HFFc6 (cell line): ENCODE data around the gene STXBP6. TPM values are rescaled to one million over a fixed set of nuclear protein-coding genes. Genes with fewer than 3 reads are reported as not detected.

ENCODE experiments used
- DNase-seq: peaks from one replicate; pipeline ENCODE4 v3.0.0-alpha.2; 2018
- H3K27ac Mint-ChIP-seq: 2 replicates; pipeline ENCODE4 v1.8.0; 2020; ENCODE audit warnings: mild to moderate bottlenecking, mixed read lengths
- H3K27me3 Mint-ChIP-seq: 2 replicates; pipeline ENCODE4 v1.8.0; 2021; ENCODE audit warnings: mild to moderate bottlenecking, moderate library complexity, mixed read lengths; ENCODE audit not compliant: insufficient read depth
- H3K36me3 Mint-ChIP-seq: 2 replicates; pipeline ENCODE4 v1.8.0; 2021; ENCODE audit warnings: low read depth, mixed read lengths
- H3K4me1 Mint-ChIP-seq: 2 replicates; pipeline ENCODE4 v1.8.0; 2020; ENCODE audit warnings: low read depth, mixed read lengths
- H3K4me3 Mint-ChIP-seq: 2 replicates; pipeline ENCODE4 v1.8.0; 2020; ENCODE audit warnings: mild to moderate bottlenecking, moderate library complexity, mixed read lengths
- H3K9me3 Mint-ChIP-seq: 2 replicates; pipeline ENCODE4 v1.8.0; 2020; ENCODE audit warnings: mild to moderate bottlenecking, mixed read lengths
- CTCF ChIP-seq: fragments of 200-600 bp; sonication (generic); IDR thresholded peaks from 2 replicates; pipeline ENCODE4 v1.5.0; 2021; ENCODE audit warnings: antibody characterized with exemption, mild to moderate bottlenecking
- total RNA-seq, 6 experiments: library from RNA; stranded (reverse); fragmentation: NEBNext Ultra II Directional; extraction: Animal tissue kit (Norgen Biotek cat#: 25700); gene quantifications; 2 replicates in 1 of 6; 3 replicates in 5 of 6; pipeline ENCODE4 v1.2.3, GENCODE V29; 2021

STXBP6 gene
- total RNA-seq, 6 experiments from 2014 or later, result 15.4 to 17.5 (median 17.0) TPM

GRCh38 chr14:25026476-25027137 lies 23.3 kb downstream of the STXBP6 start:
- TF ChIP-seq CTCF, result no peak
- Mint-ChIP-seq H3K27ac (no peak overlapping the region), H3K27me3 (peaks cover 2% of the 10 kb centered on the region; the same call in 1 of the 2 replicates), H3K4me1 (no peaks in the 10 kb centered on the region), H3K9me3 (no peaks in the 10 kb centered on the region), H3K4me3 (no peak overlapping the region), H3K36me3 (no peaks in the 10 kb centered on the region)
- no peak for DNase-seq

GRCh38 chr14:25019892-25020291 lies 30.1 kb downstream of the STXBP6 start:
- DNase-seq, result no peak
- H3K27ac Mint-ChIP-seq, result no peak overlapping the region
- no peak for TF ChIP-seq CTCF
- no peak overlapping the region for H3K4me3 Mint-ChIP-seq
- H3K9me3 Mint-ChIP-seq, result no peaks in the 10 kb centered on the region
- H3K4me1 Mint-ChIP-seq, result no peaks in the 10 kb centered on the region
- peaks cover 6% of the 10 kb centered on the region for H3K27me3 Mint-ChIP-seq
- H3K36me3 Mint-ChIP-seq, result no peaks in the 10 kb centered on the region

- DNase-seq, result no peak
- no peak overlapping the region for H3K4me3 Mint-ChIP-seq
These were observed 32.4 kb downstream of the STXBP6 start for GRCh38 chr14:25017562-25017961.

GRCh38 chr14:25015761-25016160 lies 34.2 kb downstream of the STXBP6 start:
- no peak for TF ChIP-seq CTCF
- Mint-ChIP-seq H3K4me1 (peaks cover 8% of the 10 kb centered on the region), H3K27me3 (peaks cover 4% of the 10 kb centered on the region; the same call in 1 of the 2 replicates), H3K9me3 (no peaks in the 10 kb centered on the region), H3K36me3 (no peaks in the 10 kb centered on the region), H3K4me3 (no peak overlapping the region), H3K27ac (no peak overlapping the region)
- DNase-seq, result no peak

More at GRCh38 chr14:25017562-25017961, 32.4 kb downstream of the STXBP6 start:
- Mint-ChIP-seq H3K27ac (no peak overlapping the region), H3K36me3 (no peaks in the 10 kb centered on the region), H3K9me3 (no peaks in the 10 kb centered on the region), H3K27me3 (peaks cover 4% of the 10 kb centered on the region), H3K4me1 (no peaks in the 10 kb centered on the region)
- no peak for TF ChIP-seq CTCF

- no peak for DNase-seq
- H3K4me3 Mint-ChIP-seq, result no peak overlapping the region
- H3K27ac Mint-ChIP-seq, result no peak overlapping the region
- TF ChIP-seq CTCF, result no peak
- no peaks in the 10 kb centered on the region for H3K36me3 Mint-ChIP-seq
- peaks cover 4% of the 10 kb centered on the region; the same call in 1 of the 2 replicates for H3K27me3 Mint-ChIP-seq
- H3K9me3 Mint-ChIP-seq, result no peaks in the 10 kb centered on the region
- peaks cover 21% of the 10 kb centered on the region for H3K4me1 Mint-ChIP-seq
These were observed 35.5 kb downstream of the STXBP6 start for GRCh38 chr14:25014440-25014839.
